Activated CD4-positive, CD25-positive, alpha-beta regulatory T cell treated with anti-CD3 and anti-CD28 coated beads, Interleukin-2, amount 50 U/mL, for 16 hours (primary cell): Measurements from ENCODE around the gene METTL21C.

Experiments used
- DNase-seq: peaks from one replicate; pipeline ENCODE4 v3.0.0-alpha.2; 2020; ENCODE audit warnings: low read depth, low spot score

The METTL21C gene

DNA sequence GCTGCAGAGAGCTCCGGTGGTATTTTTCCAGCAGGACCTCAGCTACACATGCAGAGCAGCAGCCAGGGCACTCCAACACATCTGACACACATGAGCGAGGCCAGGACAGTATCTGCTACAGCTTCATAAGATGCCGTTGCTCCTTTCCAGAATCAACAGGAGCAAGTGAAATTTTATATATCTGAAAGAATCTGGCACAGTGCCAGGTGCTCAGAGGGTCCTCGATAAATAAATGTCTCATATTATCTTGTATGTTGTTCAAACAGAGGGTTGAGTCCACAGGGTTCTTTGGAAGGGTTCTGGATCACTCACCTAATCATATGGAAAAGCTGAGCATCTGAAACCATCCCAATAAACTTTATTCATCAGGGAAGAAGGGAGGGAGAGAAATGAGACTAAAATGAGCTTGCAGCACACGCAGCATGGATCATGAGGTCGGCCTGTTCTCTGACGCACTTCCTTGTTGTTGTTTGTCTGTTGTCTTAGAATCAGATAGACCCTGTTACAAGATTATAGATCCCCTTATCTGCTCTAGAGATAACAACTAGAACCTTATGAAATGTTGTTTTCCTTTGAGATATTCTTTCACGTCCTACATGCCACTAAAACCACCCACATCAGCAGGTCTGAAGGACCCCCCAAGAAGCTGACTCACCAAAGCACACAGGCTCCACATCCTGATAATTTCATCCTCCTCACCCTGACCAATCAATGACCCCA lies 3.2 kb upstream of the METTL21C start:
- DNase-seq, result no peak

DNA sequence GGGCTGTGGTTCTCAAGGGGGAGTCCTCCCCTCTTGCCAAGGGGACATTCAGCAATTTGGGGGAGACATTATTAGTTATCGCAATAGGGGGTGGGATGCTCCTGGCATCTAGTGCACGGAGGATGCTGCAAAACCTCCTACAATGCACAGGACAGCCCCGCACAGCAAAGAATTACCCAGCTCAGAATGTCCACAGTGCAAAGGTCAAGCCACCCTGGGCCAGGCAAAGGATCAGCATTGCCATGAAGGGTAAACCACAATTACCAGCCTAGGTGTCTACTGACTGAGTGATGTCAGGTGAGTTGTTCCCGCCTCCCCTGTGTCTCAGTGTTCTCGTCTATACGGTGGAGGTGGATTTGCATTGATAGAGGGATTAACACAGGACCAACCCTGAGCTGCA lies 2.4 kb upstream of the METTL21C start:
- DNase-seq, result no peak

DNA sequence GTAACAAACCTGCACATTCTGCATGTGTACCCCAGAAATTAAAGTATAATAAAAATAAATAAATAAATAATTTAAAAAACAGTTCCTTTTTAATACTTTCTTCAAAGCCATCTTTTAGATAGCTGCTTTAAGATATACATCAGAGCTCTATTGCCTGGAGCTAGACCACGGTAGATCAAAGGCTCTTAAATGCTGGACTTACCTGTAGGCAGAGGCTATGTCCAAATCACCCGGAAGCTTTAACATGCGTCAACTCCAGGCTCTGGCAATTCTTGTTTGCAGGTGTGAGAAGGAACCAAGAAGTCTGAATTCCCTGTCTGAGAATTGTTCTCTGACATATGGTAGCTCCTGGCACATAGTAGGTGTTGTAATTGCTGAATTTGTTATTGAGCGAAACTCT lies 1.6 kb upstream of the METTL21C start:
- DNase-seq, result no peak

DNA sequence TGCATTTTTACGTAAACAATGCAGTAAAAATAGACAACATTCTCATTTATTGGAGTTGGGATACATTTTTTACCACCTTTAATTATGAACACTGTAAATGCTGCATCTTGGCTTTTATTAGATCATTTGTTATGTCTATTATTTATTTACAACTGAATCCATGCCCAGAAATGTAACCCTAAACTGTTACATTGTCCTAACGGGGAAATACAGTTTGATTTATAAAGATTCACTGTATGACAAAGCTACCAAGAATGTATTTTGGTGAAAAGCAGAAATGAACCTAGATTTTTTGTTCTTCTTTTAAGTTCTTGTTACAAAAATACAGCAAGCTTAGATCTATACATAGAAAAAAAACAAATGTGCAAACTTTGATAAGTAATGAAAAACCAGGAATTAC lies 1.1 kb downstream of the METTL21C start:
- no peak for DNase-seq

DNA sequence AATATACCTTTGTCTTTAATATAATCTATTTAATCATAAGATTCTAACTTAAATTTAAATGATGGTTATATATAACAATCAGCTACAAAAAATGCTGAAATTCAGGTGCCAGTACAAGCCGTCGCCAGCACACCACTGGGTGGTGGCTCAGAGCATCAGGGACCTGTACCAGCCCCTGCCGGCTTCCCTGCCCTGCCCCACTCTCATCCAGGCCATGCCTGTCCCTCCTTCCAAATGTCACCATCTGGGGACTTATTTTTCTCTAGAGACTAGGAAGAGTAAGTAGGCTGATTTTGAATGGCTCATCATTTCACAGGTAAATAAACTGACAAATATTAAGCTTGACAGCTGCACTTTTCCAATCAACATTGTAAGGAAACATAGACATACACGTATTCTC lies 1.6 kb downstream of the METTL21C start:
- no peak for DNase-seq

DNA sequence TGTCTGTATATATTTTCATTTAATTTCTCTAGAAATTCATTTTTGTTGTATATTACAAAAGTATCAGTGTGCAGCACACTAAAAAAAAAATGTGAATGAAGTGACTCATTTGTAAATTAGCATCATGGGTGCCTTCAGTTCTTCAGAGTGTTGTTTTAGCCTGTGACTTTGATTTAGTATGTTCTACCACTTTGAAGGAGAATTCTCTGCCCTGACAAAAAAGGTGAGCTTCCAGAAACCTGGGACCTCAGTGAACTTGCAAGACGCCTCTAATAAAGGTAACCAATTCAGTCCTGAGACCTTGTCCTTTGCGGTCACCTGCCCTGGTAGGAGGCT lies 2.4 kb downstream of the METTL21C start:
- DNase-seq, result no peak

DNA sequence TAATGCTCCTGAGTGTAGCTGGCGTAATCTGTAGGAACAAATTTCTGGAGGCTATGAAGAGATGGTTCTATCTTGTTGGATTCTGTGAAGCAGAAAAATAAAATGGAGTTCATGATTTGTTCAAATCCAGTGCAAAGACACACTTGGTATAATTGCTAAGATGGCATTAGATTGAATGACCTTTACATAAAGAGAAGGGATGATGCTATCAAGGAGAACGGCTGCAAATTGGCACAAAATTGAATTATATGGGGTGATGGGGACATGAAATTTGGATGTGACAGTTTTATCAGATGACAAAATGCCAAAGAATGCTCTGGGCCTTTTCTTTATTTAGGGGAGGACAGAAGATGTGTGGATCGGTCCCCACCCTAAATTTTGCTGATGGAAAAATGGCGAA lies 4.0 kb downstream of the METTL21C start:
- no peak for DNase-seq

DNA sequence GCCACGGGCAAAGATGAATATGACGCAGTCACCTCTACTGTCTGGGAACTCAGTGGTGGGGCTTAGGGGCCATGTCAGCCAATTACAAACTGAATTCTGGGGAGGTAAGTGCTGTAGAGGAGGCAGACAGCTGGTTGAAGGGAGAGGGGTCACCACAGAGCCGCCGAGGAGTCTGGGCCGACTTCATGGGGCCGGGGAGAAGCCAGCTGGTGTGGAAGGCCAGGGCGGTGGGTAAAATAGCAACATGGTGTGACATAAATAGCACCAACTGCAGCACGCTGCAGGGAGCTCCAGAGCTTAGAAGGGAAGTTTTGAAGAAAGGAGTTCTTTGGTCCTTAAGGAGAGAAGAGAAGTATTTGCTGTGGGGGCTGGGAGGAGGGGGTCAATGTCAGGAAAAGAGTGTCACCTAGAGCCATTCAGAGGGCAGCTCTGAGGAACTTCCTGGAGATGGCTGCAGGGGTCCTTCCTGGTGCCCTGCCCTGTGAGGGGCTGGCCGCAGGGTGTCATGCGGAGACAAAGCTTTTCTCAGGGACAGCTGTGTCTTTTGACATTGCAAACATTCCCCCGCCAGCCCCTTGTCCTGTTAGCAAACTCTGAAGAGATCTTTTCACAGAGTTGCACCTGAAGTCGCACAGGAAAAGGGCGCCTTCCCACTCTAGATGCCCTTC lies 6.4 kb downstream of the METTL21C start:
- DNase-seq, result no peak

DNA sequence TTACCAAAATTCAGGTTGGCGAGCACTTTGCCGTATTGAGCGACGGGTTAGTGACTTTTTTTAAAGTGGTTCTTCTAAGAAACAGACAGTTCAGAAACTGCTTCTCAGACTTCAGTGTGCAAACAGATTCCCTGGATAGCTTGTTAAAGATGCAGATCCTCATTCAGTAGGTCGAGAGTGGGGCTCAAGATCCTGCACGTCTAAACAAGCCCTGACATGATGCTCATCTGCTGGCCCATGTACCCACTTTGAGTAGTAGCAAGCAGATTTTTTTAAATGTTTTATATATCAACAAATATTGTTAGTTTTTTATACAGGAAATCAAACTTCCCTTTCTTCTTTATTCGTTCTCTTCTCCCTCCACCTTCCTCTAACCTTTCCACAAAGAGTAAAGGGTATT lies 7.3 kb downstream of the METTL21C start:
- no peak for DNase-seq

DNA sequence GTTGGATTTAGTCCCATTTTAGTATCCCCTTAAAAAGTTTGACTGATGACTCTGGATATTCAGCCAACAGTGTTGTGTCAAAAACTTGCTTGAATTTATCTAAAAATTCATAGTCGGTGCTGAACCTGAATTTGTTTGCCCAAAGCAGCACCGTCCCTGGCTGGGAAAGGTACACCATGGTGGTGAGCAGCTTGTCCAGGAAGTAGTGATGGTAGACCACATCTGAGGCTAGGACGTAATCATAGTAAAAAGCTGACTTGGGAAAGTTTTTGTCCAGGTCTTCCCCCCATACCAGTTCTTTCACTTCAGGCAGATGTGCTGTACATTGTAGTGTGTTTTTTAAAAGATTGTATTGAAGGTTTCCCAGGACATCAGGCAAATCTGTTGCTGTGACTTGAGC lies 8.8 kb downstream of the METTL21C start:
- no peak for DNase-seq

DNA sequence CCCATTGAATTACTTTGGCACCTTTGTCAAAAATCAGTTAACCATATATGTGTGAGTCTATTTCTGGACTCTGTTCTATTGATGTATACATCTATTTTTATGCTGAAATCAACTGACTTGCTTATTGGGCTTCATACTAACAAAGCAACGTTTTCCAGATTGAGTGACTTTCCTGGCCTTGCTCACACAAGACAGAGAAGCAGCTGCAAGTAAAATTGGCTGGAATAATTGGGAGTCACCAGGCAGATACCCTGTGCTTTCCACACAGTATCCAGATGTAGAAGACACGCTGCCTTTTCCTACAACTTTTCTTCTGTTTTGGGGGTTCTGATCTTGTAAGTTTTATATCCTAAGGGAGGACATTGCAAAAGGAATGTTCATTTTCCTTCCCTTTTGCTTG lies 11.2 kb downstream of the METTL21C start:
- no peak for DNase-seq

DNA sequence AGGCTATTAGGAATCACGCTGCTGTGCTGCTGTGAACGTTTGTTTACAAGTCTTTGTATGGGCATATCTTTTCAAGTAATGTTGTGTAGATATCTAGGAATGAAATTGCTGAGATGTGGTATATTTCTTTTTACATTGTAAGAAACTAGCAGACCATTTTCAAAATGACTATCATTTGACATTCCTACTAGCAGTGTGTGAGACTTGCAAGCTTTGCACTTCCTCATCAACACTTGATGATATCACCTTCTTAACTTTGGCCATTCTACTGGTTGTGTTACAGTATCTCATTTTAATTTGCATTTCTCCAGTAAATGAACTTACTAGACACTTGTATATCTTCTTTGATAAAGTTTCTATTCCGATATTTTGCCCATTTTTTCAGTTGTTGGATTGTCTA lies 12.1 kb downstream of the METTL21C start:
- DNase-seq, result no peak

DNA sequence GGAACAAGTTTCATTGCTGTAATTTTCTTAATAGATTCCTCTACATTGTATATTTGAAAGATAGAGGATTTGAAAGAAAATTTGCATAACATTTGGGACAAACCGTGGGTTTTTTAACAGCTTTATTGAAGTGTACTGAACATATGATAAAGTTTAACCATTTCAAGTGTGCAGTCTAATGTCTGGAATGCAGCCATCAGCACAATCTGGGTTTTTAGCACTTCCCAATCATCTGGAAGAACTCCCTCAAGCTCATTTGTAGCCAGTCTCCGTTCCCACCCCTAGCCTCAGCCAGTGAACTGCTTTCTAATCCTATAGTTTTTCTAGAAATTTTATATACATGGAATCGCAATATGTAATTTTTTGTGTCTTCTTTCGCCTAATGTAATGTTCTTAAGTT lies 12.6 kb downstream of the METTL21C start:
- DNase-seq, result no peak

DNA sequence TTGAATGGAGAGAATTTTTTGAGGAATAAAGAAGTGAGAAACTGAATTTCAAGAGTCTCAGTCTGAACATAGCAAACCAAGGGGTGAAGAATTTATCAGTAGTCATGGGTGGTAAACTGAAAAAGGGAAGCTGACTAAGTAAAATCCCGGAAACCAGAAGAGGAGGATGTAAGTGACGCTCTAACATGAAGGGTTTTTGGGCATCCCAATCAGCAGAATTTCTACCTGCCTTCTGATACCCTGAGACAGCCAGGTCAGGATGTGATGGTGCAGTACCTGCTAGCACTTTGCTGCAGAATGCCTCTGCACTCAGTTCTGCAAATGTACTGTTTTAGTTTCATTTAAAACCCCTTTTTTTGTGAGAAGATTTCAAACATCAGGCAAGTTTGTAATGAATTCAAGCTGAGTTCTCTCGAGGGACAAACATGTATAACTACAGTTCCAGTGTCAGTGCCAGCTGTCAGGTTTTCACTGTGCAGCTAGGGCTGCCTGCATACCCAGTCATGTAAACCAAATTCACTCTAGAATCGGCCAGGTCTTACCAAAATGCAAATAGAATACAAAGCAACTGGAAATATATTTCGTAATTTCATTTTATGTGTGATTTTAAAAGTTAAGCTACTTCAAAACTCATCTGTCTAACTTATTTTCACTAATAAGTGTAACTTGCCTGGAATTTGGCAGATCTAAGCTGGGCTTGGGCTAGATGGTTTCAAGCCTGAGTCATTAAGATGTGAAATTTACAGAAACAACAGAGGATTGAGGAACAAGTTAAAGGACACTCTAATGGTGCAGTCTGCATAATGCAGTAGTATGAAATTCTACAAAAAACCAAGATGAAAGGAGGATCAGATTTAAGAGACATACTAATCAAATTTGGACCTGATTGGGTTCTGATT lies 13.8 kb downstream of the METTL21C start:
- DNase-seq, result no peak

DNA sequence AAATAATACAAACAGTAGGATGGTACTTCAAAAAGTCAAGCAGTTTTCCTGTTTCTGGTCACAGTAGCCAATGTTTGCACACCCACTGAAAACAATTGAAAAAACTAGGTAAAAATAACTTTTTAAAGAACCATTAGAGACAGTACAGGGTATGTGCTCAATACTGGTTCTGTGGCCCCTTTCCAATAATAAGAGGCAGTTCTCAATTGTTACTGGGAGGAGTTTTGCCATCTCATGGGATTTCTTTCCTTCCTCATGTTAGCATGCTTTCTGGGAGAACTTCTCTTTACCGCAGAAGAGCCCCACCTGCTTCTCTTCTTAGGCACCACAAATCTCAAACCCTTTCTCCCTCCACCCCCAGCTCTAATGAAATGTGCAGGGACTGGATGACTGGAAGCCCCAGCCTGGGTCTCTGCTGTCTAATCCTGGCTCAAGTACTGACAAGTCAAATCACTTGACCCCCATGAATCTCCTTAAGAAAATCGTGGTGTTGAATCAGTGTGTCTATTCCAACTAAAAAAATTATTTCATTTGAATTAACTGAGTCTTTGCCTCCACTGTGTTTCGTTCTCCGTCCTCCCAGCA lies 14.6 kb downstream of the METTL21C start:
- no peak for DNase-seq

DNA sequence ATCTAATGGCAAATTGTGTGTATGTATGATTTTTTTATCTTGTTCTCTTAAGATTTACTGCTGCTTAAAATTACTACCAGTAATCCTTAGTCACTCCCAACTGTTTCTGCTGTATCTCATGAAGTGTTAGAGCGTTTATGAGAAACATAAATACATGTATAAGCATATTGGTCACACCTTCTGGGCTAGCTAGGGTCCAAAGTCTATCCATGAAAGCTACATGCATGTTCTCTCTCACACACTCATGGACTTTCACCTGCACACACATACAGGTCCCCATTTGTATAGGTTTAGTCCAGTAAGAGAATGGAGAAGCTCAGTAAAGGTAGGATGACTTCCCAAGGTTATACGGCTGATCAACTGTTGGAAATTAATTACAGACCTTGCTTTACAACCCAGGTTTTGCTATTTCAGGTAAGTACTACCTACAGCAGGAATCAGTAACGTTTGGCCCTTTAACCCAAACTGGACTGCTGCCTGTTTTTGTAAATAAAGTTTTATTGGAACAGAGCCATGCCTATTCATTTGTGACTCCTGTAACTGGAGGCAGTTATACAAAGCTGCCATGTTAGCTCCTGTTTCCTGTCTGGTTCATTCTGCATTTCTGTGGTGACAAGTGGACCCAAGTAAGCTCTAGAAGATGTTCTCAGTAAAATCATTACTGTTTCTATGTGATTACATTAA lies 15.3 kb downstream of the METTL21C start:
- no peak for DNase-seq

DNA sequence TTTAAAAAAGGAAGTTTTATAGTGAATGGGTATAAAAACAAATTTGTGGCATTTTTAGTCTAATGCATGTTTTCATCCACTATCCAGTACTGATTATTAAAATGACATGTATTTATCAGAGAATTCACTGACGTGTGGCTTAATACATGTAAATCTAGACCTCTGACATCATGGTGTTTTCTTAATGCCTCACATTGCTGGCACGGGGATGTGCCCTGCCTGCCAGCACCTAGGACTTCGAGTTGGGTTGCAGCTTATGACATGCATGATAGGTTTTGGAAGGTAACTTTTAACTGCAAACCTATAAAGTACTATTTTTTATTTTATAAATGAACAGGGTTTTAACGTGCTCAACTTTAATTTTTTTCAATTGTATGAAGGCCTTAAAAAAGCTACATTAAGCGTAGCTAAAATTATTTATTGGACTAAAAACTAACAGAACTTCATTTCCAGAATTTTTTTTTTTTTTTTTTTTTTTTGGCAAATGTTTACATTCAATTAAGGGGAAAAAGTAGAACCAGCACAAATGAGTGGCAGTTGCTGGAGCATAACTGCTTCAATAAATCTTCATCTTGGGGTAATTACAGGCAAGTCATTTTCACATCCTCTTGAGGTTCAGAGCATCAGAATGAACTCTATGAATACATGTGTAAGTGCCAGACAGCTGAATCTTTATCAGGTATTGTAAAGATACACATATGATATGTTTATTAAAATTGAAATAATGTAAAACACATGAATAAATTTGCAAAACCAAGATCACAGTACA lies 16.3 kb downstream of the METTL21C start:
- DNase-seq, result no peak

DNA sequence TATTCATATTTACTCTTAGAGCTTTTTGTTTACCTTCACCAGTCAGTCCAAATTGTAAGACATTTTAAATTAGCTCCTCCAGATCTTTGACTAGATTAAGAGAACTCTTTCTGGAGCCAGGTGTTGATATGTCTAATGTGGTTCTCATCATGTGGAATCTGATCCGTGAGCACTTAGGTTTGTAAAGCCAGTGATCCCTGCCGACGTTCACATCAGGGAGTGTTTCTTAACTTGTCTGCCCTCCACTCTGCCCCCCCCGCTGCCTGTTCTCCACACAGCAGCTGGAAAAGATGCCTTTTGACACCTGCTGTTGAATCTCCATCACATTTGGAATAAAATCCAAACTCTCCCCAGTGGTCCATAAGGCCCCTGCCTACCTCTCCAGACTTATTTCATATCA lies 17.7 kb downstream of the METTL21C start:
- DNase-seq, result no peak

DNA sequence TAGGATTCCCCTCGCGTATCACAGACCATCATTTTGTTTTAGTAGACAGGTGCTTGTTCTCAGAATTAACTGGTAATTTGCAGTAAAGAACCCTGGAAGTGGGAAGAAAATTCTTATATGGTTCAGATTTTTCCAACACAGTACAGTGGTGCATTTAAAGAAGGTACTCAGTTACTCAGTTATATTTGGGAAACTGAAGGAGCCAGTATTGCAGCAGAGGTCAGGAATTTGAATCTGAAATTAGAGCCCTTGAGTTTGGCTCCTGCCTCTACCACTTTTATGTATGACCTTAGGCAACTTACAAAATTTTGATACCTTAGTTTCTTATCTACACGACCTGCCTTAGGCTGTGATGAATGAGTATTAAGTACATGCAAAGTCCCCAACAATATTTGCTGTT lies 19.7 kb downstream of the METTL21C start:
- no peak for DNase-seq

DNA sequence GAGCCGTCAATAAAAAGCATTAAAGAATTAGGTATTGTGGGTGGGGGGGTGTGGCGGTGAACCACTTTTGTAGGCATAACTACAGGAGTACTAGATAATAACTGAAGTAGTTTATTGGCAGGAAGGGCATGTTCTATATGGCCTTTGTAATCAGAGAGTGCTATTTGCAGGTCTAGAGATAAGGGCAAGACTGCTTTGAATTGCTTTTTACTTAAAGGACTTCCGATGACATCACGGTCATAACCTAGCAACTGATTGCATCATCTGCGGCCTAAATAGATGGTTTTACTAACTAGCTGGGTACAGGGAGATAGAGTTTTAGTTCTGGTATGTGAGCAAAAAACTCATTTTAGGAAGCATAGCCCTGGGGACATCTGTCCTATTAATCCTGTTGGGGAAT lies 24.7 kb downstream of the METTL21C start:
- no peak for DNase-seq

DNA sequence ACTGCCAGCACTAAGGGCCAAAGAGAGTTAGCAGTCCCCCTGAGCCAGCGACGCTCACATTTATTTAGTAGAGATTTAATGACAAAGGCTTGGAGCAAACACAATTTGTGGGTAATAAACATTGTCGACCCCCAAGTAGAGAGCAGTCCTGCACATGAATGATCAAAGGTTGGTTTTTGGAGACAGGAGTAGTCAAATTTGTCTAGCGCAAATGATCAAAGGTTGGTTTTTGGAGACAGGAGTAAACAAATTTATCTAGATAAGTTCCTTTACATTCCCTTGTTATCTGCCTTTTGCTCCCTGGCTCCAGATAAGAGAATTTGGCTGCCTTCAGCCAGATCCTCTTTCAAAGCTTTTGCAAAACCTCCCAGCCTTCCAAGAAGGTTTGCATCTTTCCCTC lies 26.9 kb downstream of the METTL21C start:
- no peak for DNase-seq
